WI38 (cell line): Measurements from ENCODE around the gene VWC2L.

Experiments used
- H3K4me3 ChIP-seq: 2 replicates; pipeline ENCODE4 v1.5.1; 2011; ENCODE audit warnings: low read depth, mild to moderate bottlenecking, control low read depth, low read length
- TF ChIP-seq, protein P1 (sequence below): IDR thresholded peaks from 2 replicates; pipeline ENCODE4 v1.5.1; 2012; ENCODE audit warnings: low read depth, mild to moderate bottlenecking, control low read depth, low read length

Gene VWC2L

DNA sequence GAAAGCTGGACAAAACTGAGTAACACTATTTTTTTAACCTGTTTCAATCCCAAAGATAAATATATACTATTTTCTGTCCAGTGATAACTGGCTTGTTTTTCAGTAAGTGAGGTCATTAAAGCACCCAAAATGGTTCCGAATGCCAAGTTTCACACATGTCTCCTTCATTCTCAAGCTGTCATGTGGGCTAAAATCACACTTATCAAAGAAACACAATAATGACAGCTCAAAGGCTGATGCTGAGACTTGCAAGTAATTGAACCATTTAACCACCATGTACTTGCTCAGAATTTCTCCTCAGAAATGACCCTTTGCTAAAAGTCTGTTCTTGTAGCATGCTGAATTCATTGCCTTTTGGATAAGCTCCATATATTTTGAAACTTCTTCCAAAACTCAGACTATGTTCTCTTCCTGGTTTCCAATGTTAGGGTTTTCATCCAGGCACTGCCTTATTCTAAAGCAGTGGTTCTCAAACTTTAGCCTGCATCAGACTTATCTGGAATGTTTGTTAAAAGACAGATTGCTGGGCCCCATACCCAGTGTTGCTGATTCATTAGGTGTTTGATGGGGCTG is 149.8 kb downstream of the VWC2L start:
- H3K4me3 ChIP-seq: no peak overlapping the region
- TF ChIP-seq, protein P1, sequence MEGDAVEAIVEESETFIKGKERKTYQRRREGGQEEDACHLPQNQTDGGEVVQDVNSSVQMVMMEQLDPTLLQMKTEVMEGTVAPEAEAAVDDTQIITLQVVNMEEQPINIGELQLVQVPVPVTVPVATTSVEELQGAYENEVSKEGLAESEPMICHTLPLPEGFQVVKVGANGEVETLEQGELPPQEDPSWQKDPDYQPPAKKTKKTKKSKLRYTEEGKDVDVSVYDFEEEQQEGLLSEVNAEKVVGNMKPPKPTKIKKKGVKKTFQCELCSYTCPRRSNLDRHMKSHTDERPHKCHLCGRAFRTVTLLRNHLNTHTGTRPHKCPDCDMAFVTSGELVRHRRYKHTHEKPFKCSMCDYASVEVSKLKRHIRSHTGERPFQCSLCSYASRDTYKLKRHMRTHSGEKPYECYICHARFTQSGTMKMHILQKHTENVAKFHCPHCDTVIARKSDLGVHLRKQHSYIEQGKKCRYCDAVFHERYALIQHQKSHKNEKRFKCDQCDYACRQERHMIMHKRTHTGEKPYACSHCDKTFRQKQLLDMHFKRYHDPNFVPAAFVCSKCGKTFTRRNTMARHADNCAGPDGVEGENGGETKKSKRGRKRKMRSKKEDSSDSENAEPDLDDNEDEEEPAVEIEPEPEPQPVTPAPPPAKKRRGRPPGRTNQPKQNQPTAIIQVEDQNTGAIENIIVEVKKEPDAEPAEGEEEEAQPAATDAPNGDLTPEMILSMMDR: no peak

DNA sequence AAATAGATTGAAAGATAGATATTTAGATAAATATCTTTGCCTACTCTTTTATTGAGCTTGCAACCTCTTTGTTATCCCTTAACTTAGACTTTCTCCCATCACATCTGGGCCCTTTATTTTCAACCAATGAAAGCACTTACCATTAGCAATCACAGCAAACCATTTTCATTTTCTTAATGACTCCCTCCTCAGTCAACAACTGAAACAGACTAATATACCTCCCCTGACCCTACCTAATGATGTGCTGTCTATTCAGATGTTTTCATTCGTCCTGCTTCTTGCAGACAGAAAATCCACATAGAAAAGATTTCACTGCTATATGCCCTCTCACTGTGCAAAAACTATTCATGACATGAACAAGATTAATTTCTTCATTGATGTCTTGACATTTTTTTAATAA is 154.4 kb downstream of the VWC2L start:
- no peak overlapping the region for H3K4me3 ChIP-seq
- TF ChIP-seq, protein P1: no peak

DNA sequence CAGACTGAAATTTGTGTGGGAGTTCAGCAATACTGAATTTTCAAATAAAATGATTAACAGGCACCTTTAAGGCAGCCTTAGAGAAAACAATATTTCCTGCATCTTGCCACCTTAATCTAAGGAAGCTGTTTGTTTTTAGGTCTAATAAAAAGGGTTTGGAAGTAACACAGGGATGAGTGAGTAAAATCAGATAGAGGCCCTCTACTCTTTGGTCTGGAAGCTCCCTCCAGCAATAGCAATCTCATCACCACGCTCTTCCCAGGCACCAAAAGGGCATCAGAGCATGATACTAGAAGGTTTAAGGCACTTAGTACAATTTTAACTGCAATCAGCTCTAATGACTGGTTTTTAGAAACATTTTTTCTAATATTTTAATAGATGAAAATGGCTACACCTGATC is 155.6 kb downstream of the VWC2L start:
- TF ChIP-seq, protein P1: no peak
- no peak overlapping the region for H3K4me3 ChIP-seq

DNA sequence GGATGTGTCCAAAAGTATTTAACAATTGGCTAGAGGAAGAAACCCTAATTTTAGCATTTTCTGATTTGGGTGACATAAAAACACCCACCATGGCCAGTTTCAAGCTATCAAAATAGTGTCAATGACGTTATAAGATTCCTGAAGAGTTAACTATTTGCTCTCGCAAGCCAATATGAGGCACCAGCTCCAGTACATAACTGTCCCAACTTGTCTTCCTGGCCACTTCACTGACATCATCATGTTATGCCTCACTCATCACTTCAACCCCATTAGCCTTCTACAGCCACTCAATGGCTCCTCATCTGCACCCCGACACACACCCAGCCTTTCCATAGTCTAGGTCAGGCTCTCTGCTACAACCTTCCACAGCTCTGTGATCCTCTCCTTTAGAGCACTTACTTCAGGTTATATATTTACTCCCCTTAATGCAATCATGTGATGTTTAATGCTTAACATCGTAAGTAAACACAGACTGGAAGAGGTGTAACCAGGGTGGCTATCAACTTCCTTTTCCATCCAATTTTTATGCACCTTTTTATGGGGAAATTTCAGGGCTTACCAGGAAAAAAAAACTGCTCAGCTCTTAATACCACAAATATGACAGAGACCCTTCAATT is 158.7 kb downstream of the VWC2L start:
- TF ChIP-seq, protein P1: no peak
- no peak overlapping the region for H3K4me3 ChIP-seq

DNA sequence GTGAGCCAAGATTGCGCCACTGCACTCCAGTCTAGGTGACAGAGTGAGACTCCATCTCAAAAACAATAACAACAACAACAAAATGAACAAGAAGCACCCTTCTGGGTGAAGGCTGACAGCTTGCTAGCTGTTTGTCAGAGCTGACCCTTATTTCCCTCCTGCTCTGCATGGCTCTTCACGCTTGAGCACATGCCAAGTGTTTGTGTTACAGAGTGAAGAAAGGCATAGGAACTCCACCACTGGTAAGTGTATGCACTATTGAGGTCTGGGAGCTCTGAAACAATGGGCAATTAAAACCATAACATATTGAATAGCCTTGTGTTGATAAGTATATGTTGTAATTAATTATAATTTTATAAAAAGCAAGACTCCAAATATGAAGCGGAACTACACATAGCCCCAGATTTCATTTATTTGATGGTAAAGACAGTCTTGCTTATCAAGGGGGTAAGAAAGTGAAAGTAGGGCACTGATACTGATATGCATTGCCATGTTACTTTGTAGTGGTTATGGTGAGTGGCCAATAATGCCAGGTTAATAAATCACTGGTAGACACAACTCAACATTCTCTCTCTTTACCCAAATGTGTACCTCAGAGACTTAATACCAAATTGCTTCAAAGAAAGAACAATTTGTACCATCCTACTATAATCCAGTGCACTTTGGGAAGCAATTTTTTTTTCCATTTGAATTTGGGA is 163.4 kb downstream of the VWC2L start:
- TF ChIP-seq, protein P1: no peak
- no peak overlapping the region for H3K4me3 ChIP-seq

DNA sequence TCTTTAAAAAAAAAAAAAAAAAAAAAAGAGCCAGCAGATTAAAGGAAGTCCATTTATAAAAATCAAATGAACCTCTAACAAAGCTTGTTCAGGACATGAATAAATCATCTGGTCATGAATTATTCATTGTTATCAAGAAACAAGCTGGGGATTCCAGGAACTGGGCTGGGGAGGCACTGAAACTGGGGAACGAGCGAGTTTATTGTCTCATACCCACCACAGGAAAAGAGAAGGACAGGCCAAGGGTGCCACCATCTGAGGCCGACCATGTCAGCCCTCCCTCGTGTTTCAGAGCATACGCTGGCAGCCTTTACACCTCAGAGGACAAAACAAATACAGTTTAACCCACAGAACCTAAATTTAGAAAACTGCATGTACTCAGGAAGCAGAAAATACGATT is 164.2 kb downstream of the VWC2L start:
- no peak overlapping the region for H3K4me3 ChIP-seq

More for the DNA sequence above, 164.2 kb downstream of the VWC2L start:
- TF ChIP-seq, protein P1: no peak
